GM23338 (cell line): ENCODE data around the gene TMEM131L. TPM values are rescaled to one million over a fixed set of nuclear protein-coding genes. Genes with fewer than 3 reads are reported as not detected.

Experiments used
- ATAC-seq: fragments of 200-7000 bp; cut with Tn5 transposase; 3 replicates; pipeline ENCODE4 v1.9.1; 2020
- DNase-seq: peaks from one replicate; pipeline ENCODE4 v3.0.0-alpha.2; 2015; ENCODE audit warnings: low spot score
- H2AFZ ChIP-seq: fragments of 200-600 bp; sonication (generic); 2 replicates; pipeline ENCODE4 v1.8.0; 2016; ENCODE audit warnings: antibody characterized with exemption, mild to moderate bottlenecking, moderate library complexity
- H3F3A ChIP-seq: fragments of 200-600 bp; sonication (generic); replicated peaks from 2 replicates; pipeline ENCODE4 v1.8.0; 2017; ENCODE audit warnings: antibody characterized with exemption, mixed run types, low read depth
- H3K27ac ChIP-seq: fragments of 200-600 bp; sonication (generic); 2 replicates; pipeline ENCODE4 v1.6.1; 2016; ENCODE audit warnings: low read depth
- H3K27me3 ChIP-seq: fragments of 200-600 bp; sonication (generic); 2 replicates; pipeline ENCODE4 v1.8.0; 2016; ENCODE audit warnings: mild to moderate bottlenecking, mixed run types, moderate library complexity; ENCODE audit not compliant: insufficient read depth
- H3K36me3 ChIP-seq: fragments of 200-600 bp; sonication (generic); 2 replicates; pipeline ENCODE4 v1.8.0; 2016; ENCODE audit warnings: mild to moderate bottlenecking; ENCODE audit not compliant: insufficient read depth
- H3K4me1 ChIP-seq: fragments of 200-600 bp; sonication (generic); 2 replicates; pipeline ENCODE4 v1.8.0; 2016; ENCODE audit warnings: mild to moderate bottlenecking, moderate library complexity; ENCODE audit not compliant: insufficient read depth
- H3K4me2 ChIP-seq: fragments of 200-600 bp; sonication (generic); 2 replicates; pipeline ENCODE4 v1.7.1; 2017; ENCODE audit warnings: mixed run types
- H3K4me3 ChIP-seq: fragments of 200-600 bp; sonication (generic); 2 replicates; pipeline ENCODE4 v1.6.1; 2016; ENCODE audit warnings: mixed run types
- H3K79me2 ChIP-seq: fragments of 200-600 bp; sonication (generic); replicated peaks from 2 replicates; pipeline ENCODE4 v1.8.0; 2017; ENCODE audit warnings: mild to moderate bottlenecking; ENCODE audit not compliant: insufficient read depth
- H3K9me2 ChIP-seq: fragments of 200-600 bp; sonication (generic); 2 replicates; pipeline ENCODE4 v1.8.0; 2017; ENCODE audit not compliant: insufficient read depth
- H4K20me1 ChIP-seq: fragments of 200-600 bp; sonication (generic); replicated peaks from 2 replicates; pipeline ENCODE4 v1.8.0; 2017; ENCODE audit warnings: mild to moderate bottlenecking; ENCODE audit not compliant: insufficient read depth
- H3K27ac Mint-ChIP-seq: 2 replicates; pipeline ENCODE4 v1.8.0; 2020; ENCODE audit warnings: inconsistent platforms, mild to moderate bottlenecking, moderate library complexity, mixed read lengths
- H3K27me3 Mint-ChIP-seq: 3 replicates; pipeline ENCODE4 v1.8.0; 2022; ENCODE audit warnings: low read depth, mild to moderate bottlenecking, moderate library complexity, mixed read lengths, inconsistent platforms; ENCODE audit not compliant: insufficient read depth, poor library complexity
- H3K36me3 Mint-ChIP-seq: 3 replicates; pipeline ENCODE4 v1.8.0; 2021; ENCODE audit warnings: low read depth, mild to moderate bottlenecking, inconsistent platforms, moderate library complexity, mixed read lengths
- H3K4me1 Mint-ChIP-seq: 3 replicates; pipeline ENCODE4 v1.8.0; 2020; ENCODE audit warnings: mild to moderate bottlenecking, inconsistent platforms, mixed read lengths
- H3K4me3 Mint-ChIP-seq: 3 replicates; pipeline ENCODE4 v1.8.0; 2021; ENCODE audit warnings: moderate library complexity, mild to moderate bottlenecking, inconsistent platforms, mixed read lengths
- H3K9me3 Mint-ChIP-seq: 3 replicates; pipeline ENCODE4 v1.8.0; 2020; ENCODE audit warnings: moderate library complexity, mild to moderate bottlenecking, inconsistent platforms, mixed read lengths
- CREB1 ChIP-seq: fragments of 250-450 bp; sonication (Bioruptor Pico); IDR thresholded peaks from 2 replicates; pipeline ENCODE4 v1.5.0; 2020; ENCODE audit warnings: low read depth, mild to moderate bottlenecking, moderate library complexity
- EZH2 ChIP-seq: fragments of 200-600 bp; sonication (generic); IDR thresholded peaks from one replicate; pipeline ENCODE4 v1.8.0; 2017; ENCODE audit warnings: antibody characterized with exemption, mild to moderate bottlenecking, low read depth; ENCODE audit not compliant: unreplicated experiment
- STAT1 ChIP-seq: IDR thresholded peaks from one replicate; pipeline ENCODE4 v1.6.1; 2016; ENCODE audit warnings: antibody characterized with exemption; ENCODE audit not compliant: unreplicated experiment
- ZNF114 ChIP-seq: fragments of 250-450 bp; sonication (Bioruptor Pico); IDR thresholded peaks from 2 replicates; pipeline ENCODE4 v1.5.0; 2020; ENCODE audit warnings: mild to moderate bottlenecking, moderate library complexity
- ZNF331 ChIP-seq: fragments of 250-450 bp; sonication (Bioruptor Pico); IDR thresholded peaks from 2 replicates; pipeline ENCODE4 v1.5.0; 2020; ENCODE audit warnings: low read depth, mild to moderate bottlenecking, moderate library complexity
- polyA plus RNA-seq: library from polyadenylated mRNA; unstranded; fragments of >200 nt; fragmentation: Nextera tagmentation; extraction: Ambion mirVana; gene quantifications from 2 replicates; pipeline ENCODE4 v1.2.1, GENCODE V29; 2016
- total RNA-seq: library from RNA; depleted of rRNA; stranded (reverse); fragments of >200 nt; shearing (Covaris generic); gene quantifications from 2 replicates; pipeline ENCODE4 v1.2.3, GENCODE V29; 2014
- TF ChIP-seq, protein P1 (sequence below), 2 experiments: fragments of 200-600 bp in 1 of 2; sonication (generic) in 1 of 2; conservative IDR thresholded peaks; 2 replicates each; pipeline versions ENCODE4 v1.5.1 to v1.6.1; 2016 to 2017; ENCODE audit warnings: antibody characterized with exemption in 2 of 2, low read depth in 2 of 2, mild to moderate bottlenecking in 2 of 2, moderate library complexity in 1 of 2
- TF ChIP-seq, protein P2 (sequence below): fragments of 250-450 bp; sonication (Bioruptor Pico); IDR thresholded peaks from 2 replicates; pipeline ENCODE4 v1.5.0; 2020; ENCODE audit warnings: mild to moderate bottlenecking, moderate library complexity

Gene TMEM131L
- total and polyA plus RNA-seq, 2 experiments from 2014 or later, result 11.1 to 32.2 TPM

DNA sequence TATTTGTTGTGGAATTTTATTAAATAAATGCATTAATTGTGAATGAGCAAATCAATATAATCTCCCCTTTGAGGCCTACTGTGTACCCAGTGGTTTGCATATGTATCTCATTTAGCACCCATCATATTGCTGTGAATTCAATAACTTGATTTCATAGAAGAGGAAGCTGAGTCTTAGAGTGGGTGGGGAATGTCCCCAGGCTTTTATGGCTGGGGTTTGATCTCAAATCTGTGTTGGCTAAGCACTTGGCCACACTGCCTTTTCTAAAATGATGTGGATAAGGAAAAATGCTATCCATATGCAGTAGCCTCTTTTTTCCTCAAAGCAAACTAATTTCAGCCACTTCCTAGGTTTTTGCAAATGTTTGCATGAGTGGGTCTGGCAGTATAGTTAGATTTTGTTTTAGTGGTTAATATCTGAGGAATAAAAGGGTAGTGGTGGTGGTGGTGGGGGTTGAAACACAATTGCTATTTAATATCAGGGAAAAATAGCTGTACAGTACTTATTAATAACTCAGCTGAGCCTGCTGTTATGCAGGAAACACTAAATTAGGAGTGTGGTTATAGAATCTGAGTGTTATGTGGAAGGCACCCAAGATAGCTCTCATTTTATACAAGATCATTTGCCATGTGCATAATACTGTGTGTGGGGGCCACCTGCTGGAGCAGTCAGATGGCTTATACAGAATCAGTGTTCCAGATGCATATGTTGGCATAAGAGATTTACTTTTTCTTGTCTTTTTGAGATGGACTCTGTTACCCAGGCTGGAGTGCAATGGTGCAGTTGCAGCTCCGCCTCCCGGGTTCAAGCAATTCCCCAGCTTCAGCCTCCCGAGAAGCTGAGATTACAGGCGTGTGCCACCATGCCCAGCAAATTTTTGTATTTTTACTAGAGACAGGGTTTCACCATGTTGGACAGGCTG is 108.0 kb downstream of the TMEM131L start:
- no peak overlapping the region for H3K4me2 ChIP-seq
- H3K4me1 ChIP-seq, result no peaks in the 10 kb centered on the region
- H3K4me1 Mint-ChIP-seq, result peaks cover 7% of the 10 kb centered on the region; the same call in 2 of the 3 replicates
- ATAC-seq (no peak), DNase-seq (no peak)
- H2AFZ ChIP-seq, result no peak overlapping the region
- H3K27ac Mint-ChIP-seq, result no peak overlapping the region
- no peaks in the 10 kb centered on the region for H3K27me3 ChIP-seq
- no peaks in the 10 kb centered on the region for H3K9me3 Mint-ChIP-seq
- H3F3A ChIP-seq, result no peaks in the 10 kb centered on the region
- no peaks in the 10 kb centered on the region for H3K36me3 ChIP-seq
- H3K4me3 Mint-ChIP-seq, result no peak overlapping the region
- H3K4me3 ChIP-seq, result no peak overlapping the region
- no peaks in the 10 kb centered on the region; the same call in none of the 2 replicates for H3K79me2 ChIP-seq
- peaks cover 1% of the 10 kb centered on the region for H3K27me3 Mint-ChIP-seq
- H3K36me3 Mint-ChIP-seq, result peaks cover 4% of the 10 kb centered on the region; the same call in 1 of the 3 replicates
- no peak overlapping the region for H3K27ac ChIP-seq
- no peaks in the 10 kb centered on the region for H3K9me2 ChIP-seq
- H4K20me1 ChIP-seq, result peaks cover 9% of the 10 kb centered on the region; the same call in 1 of the 2 replicates
- TF ChIP-seq, protein P1, sequence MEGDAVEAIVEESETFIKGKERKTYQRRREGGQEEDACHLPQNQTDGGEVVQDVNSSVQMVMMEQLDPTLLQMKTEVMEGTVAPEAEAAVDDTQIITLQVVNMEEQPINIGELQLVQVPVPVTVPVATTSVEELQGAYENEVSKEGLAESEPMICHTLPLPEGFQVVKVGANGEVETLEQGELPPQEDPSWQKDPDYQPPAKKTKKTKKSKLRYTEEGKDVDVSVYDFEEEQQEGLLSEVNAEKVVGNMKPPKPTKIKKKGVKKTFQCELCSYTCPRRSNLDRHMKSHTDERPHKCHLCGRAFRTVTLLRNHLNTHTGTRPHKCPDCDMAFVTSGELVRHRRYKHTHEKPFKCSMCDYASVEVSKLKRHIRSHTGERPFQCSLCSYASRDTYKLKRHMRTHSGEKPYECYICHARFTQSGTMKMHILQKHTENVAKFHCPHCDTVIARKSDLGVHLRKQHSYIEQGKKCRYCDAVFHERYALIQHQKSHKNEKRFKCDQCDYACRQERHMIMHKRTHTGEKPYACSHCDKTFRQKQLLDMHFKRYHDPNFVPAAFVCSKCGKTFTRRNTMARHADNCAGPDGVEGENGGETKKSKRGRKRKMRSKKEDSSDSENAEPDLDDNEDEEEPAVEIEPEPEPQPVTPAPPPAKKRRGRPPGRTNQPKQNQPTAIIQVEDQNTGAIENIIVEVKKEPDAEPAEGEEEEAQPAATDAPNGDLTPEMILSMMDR (conservative IDR thresholded peaks at IDR 0.05; ENCODE audit: low read depth in 2 of 2), result peak in 1 of 2 experiments; percentile 56; a peak in 2 of 4 replicates
- no peak for TF ChIP-seq EZH2

DNA sequence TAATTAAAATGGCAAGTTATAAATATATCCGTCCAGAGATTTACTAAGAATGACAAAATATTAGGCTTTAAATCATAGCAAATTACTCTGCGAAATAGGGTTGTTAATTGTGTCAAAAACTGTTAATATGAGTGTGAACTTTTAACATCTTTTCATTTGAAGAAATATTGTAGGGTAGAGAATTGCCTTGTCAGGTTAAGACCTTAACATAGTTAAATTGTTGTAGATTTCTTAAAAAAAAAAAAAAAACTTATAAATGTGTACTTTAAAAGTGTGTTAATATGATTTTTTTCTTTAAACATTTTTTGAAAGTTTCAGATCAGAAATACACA is 110.2 kb downstream of the TMEM131L start:
- Mint-ChIP-seq H3K4me1 (peaks cover 11% of the 10 kb centered on the region), H3K27ac (no peak overlapping the region), H3K9me3 (no peaks in the 10 kb centered on the region), H3K4me3 (no peak overlapping the region), H3K27me3 (peaks cover 3% of the 10 kb centered on the region), H3K36me3 (peaks cover 7% of the 10 kb centered on the region; the same call in 2 of the 3 replicates)
- Histone ChIP-seq H3K4me2 (no peak overlapping the region), H3F3A (no peaks in the 10 kb centered on the region), H3K27me3 (no peaks in the 10 kb centered on the region), H2AFZ (no peak overlapping the region), H3K4me3 (no peak overlapping the region), H3K36me3 (no peaks in the 10 kb centered on the region), H4K20me1 (0 out of 2 replicates have a peak, but pooled peaks cover 5% of the 10 kb centered on the region), H3K27ac (no peak overlapping the region), H3K79me2 (no peaks in the 10 kb centered on the region; the same call in none of the 2 replicates), H3K9me2 (no peaks in the 10 kb centered on the region), H3K4me1 (no peaks in the 10 kb centered on the region)
- ATAC-seq, result no peak
- DNase-seq, result no peak
- TF ChIP-seq ZNF114 (CRISPR knock-in tag), result no peak
- TF ChIP-seq EZH2, result no peak
- TF ChIP-seq CREB1 (CRISPR knock-in tag), result no peak
- no peak for TF ChIP-seq STAT1
- TF ChIP-seq ZNF331, result no peak
- TF ChIP-seq, protein P2, sequence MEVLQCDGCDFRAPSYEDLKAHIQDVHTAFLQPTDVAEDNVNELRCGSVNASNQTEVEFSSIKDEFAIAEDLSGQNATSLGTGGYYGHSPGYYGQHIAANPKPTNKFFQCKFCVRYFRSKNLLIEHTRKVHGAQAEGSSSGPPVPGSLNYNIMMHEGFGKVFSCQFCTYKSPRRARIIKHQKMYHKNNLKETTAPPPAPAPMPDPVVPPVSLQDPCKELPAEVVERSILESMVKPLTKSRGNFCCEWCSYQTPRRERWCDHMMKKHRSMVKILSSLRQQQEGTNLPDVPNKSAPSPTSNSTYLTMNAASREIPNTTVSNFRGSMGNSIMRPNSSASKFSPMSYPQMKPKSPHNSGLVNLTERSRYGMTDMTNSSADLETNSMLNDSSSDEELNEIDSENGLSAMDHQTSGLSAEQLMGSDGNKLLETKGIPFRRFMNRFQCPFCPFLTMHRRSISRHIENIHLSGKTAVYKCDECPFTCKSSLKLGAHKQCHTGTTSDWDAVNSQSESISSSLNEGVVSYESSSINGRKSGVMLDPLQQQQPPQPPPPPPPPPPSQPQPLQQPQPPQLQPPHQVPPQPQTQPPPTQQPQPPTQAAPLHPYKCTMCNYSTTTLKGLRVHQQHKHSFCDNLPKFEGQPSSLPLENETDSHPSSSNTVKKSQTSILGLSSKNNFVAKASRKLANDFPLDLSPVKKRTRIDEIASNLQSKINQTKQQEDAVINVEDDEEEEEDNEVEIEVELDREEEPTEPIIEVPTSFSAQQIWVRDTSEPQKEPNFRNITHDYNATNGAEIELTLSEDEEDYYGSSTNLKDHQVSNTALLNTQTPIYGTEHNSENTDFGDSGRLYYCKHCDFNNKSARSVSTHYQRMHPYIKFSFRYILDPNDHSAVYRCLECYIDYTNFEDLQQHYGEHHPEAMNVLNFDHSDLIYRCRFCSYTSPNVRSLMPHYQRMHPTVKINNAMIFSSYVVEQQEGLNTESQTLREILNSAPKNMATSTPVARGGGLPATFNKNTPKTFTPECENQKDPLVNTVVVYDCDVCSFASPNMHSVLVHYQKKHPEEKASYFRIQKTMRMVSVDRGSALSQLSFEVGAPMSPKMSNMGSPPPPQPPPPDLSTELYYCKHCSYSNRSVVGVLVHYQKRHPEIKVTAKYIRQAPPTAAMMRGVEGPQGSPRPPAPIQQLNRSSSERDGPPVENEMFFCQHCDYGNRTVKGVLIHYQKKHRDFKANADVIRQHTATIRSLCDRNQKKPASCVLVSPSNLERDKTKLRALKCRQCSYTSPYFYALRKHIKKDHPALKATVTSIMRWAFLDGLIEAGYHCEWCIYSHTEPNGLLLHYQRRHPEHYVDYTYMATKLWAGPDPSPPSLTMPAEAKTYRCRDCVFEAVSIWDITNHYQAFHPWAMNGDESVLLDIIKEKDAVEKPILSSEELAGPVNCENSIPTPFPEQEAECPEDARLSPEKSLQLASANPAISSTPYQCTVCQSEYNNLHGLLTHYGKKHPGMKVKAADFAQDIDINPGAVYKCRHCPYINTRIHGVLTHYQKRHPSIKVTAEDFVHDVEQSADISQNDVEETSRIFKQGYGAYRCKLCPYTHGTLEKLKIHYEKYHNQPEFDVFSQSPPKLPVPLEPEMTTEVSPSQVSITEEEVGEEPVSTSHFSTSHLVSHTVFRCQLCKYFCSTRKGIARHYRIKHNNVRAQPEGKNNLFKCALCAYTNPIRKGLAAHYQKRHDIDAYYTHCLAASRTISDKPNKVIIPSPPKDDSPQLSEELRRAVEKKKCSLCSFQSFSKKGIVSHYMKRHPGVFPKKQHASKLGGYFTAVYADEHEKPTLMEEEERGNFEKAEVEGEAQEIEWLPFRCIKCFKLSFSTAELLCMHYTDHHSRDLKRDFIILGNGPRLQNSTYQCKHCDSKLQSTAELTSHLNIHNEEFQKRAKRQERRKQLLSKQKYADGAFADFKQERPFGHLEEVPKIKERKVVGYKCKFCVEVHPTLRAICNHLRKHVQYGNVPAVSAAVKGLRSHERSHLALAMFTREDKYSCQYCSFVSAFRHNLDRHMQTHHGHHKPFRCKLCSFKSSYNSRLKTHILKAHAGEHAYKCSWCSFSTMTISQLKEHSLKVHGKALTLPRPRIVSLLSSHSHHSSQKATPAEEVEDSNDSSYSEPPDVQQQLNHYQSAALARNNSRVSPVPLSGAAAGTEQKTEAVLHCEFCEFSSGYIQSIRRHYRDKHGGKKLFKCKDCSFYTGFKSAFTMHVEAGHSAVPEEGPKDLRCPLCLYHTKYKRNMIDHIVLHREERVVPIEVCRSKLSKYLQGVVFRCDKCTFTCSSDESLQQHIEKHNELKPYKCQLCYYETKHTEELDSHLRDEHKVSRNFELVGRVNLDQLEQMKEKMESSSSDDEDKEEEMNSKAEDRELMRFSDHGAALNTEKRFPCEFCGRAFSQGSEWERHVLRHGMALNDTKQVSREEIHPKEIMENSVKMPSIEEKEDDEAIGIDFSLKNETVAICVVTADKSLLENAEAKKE (CRISPR knock-in tag), result no peak
- TF ChIP-seq, protein P1 (conservative IDR thresholded peaks at IDR 0.05; ENCODE audit: low read depth in 2 of 2), result no peak
